GM18868 (cell line): ENCODE measurements around the gene ITGA8.
"Not testable (repeated sequence)": the region's sequence is repeated elsewhere in the genome, so short reads cannot be mapped to it uniquely, and the experiment has no call there.

Experiments
- ATAC-seq: cut with Tn5 transposase; IDR thresholded peaks from one replicate; pipeline ENCODE4 v1.9.1; 2021; ENCODE audit warnings: mild to moderate bottlenecking, moderate library complexity; ENCODE audit not compliant: unreplicated experiment

Gene ITGA8

DNA sequence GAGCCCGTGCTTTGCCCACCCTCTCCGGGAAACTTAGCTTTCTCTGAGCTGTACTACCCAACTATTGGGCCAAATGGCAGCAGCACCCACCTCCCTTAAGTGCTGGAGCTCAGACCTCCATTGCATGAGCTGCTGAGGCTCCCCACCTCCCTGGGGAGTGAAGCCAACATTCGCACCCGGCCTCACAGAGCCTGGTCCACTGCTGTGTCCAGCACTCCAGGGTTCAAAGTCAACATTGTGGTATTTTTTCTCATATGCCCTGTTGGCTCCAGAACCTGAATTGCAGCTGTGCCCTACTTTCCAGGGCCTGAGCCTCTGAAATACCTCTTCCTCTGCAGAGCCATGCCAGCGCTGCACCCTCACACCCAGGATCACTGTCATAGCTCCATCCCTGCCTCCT lies 29.7 kb downstream of the ITGA8 start:
- ATAC-seq, result no peak

DNA sequence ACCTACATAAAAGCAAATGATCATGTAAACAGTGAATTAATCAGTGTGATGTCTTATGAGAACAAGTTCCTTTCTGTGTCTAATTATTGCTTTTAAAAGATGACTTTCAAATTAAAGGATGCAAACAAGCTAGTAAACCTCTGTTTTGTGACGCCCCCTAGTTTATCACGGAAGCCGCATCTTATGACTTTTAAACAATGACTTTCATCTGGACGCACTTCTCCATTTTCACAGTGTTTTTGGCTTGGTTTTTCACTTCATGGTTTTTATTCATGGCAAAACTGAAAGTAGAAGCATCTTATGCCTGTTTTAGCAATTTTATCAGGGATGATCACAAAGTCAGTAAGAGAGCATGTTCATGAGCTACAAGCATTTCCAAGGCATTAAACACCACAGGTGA lies 35.0 kb downstream of the ITGA8 start:
- peak; percentile 66 for ATAC-seq

DNA sequence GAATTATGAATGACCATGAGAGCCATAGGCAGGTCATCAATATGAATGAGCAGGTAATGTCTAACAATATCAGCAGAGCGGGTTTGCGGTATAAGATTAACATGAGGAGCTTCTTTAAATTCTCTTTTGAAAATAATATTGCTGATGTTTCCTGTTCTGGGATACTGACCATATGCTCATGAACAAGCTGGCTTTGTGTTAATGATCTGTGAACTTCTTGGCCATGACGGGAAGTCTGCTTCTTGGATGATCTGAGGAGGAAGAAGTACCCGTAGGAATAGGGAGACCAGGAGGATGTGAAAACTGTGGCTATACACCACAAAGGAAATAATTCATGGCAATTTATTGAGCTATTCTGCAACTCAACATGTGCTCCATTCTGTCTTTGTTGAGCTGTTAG lies 38.6 kb downstream of the ITGA8 start:
- ATAC-seq, result no peak

DNA sequence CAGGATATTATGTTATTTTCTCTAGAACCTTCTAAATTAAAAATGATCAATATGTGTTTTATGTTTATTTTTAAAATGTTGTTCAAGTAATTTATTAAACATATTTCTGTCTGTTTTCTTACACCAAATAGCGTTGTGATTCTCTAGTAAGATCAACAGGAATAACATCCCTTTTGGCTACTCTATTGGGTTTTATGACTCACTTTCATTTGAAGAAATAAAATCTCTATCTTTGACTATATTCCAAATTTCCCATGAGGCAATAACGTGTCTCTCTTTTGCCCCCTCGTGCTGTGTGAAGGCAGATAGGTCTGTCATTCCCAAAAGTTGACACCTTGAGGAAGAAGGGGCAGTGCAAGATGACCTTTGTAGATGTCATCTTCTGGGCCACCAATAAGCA lies 40.9 kb downstream of the ITGA8 start:
- ATAC-seq, result no peak

DNA sequence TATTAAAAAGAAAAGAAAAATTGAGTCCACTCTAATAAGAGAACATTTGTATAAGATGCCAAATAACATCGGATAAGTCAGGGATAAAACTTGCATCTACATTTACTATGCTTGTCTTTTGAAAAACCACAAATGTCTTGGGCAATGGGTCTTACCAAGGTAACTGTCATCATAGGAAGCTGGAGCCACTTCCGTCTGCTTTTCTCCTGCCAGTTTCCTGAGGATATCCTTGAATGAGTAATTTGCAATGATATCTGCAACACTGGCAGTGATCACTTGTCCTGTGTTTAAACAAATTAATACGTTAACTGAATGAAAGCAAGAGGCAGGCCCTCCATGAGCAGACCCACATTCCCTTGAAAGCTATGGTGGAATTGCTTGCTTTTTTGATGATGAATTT lies 47.3 kb downstream of the ITGA8 start:
- ATAC-seq, result no peak

DNA sequence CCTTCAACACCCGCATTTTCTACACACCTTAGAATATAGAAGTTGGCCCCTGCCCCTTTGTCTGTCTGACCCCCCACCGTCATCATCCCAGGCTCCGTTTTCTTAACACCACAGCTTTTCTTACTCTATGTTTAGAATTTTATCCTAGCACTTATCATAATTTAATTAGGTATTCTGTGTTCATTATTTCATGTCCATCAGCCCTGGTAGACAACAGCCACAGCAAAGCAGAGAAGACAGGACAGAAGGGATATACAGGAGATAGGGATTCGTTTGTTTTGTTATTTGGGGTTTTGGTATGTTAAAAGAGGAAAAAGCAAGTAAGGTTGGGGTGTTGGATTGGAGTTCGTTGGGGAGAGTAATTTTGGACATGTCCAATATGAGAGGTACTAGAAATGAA lies 48.8 kb downstream of the ITGA8 start:
- no peak for ATAC-seq

DNA sequence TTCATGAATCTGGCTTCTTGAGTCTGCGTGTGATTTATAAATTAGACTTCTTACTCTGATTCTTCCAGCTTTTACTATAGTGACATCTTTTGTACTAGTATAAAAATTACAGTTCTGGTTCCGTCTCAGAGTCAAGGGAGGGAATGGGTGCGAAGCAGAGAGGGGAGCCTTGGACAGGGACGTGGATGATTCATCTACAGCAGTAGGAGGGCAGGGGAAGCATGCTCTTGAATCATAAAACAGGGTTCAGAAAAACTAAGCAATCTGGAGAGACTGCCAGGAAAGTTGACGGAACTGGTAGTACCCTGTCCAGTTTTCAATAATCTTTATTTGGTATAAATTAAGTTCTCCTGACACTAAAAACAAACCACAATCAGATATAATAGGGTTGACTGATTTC lies 58.1 kb downstream of the ITGA8 start:
- no peak for ATAC-seq

DNA sequence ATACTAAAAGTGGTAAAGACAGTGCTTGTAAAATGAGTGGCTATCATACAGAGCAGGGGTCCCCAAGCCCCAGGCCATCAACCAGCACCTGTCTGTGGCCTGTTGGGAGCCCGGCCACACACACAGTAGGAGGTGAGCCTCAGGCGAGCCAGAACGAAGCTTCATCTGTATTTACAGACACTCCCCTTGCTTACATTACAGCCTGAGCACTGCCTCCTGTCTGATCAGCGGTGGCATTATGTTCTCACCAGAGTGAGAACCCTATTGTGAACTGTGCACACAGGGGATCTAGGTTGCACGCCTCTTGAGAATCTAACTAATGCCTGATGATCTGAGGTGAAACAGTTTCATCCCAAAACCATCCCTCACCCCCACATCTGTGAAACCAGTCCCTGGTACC lies 58.7 kb downstream of the ITGA8 start:
- ATAC-seq, result no peak

DNA sequence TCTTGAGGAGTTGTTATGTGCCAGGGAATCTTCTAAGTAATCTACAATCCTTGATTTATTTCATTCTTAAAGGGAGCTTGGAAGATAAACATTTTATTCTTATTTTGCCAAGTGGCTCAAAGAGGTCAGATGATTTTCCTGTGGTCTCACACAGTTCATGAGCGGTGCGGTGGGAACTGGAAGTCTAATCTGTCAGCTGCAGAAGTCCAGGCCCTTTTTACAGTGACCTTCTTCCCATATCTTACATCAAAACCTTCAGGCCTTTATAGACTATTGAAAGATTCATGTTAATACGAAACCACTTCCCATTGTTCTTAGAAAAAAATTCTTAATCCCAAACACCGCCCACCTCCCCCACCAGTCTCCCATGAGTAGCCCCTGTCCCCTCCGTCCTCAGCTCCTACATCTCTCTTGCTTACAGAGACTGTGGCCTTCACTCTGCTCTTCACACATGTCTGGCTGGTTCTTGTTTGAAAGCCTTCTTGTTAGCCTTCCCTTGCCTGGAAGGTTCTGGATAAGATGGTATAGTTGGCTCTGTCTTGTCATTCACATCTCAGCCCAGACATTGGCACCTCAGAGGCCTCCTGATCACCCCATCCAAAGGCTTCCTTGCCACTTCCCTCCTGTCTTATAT lies 61.5 kb downstream of the ITGA8 start:
- ATAC-seq, result no peak

DNA sequence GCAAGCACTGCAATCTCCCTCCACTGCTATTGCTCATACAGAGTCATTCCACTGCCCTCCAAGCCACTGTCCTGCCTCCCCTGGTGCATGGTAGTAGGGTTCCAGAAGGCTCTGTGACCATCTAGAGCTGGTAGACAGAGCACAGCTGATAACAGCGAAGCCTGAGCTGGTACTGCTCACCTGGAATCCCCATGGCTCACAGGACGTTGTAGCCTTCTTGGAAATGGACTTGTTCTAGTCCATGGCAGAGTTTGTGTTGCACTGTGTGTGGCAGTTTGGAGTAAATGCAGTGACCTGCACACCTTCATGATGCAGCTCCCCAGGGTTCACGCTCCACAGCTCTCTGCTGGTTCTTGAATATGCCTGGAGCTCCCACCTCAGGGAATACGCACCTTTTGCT lies 67.0 kb downstream of the ITGA8 start:
- no peak for ATAC-seq

DNA sequence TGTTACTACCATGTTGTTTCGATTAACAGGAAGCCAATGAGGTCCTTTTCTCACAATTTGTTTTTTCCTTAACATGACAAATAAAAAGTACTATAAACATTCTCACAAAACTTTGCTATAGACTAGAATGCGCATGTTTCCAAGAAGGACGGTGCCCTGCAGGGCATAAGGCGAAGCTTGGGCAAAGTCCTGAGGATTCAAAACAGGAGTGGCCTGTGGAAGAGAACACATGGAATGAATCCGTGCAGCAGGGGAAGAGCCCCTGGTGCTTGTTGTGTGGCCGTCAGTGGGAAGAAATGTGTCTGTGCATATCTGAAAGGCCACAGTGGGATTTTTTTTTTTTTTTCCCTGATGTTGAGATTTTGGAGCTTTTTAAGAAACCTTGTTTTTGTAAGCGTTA lies 67.6 kb downstream of the ITGA8 start:
- ATAC-seq, result no peak

DNA sequence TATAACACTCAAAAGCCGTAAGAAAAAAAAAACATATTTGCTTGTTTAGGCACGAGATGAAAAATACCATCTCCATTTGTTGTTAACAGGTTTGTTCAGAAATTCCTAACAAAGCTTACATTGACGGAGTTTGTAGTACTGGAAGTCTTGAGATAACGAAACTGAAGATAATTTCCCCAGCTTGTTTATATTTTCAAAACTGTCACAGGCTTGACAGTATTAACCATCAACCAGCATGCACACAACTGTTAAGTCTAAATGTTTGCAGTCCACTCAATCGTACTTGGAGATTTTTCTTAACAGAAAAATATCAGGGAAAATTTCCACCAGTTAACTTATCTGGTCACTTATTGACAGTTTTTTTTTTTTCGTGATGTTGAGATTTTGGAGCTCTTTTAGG lies 68.5 kb downstream of the ITGA8 start:
- ATAC-seq, result no peak

DNA sequence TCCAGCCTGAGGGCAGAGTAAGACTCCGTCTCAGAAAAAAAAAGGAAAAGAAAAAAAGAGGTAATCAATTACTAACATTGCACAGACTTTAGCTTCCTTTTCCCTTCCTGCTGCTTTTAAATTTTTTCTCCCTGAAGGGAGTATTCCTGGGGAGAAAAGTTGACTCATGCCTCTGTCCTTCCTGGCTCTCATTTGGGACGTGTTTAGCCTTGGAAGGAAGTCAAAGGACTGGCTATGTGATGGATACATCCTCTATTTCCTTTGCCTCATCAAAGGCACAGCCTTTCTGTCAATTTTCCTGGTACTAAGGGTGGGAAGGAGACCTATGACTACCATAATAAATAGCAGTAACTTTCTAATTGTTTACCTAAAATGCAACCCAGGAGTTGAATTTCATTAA lies 77.6 kb downstream of the ITGA8 start:
- no peak for ATAC-seq

DNA sequence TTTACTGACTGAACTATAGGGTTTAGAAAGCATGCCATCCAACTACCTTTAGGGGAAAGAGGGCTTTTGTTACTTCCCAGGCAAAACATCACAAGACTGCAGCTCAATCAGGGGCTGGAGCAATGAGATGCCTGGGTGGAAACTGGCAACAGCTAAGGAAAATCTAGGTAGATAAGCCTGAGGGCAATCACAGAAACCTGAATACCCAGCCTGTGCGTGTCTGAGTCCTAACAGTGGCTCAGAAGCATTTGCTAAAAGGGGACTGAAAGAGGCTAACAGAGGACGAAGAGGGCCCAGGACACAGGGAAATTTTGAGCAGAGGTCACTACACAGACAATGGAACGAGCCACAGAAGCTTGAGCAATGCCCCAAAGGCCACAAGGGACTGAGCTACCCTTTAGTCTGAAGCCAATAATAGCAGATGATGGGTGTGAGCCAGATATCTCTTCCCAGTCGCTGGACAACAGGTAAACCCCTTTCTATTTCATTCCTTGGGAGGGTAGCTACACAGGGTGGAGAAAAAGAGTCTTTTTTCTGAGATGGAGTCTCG lies 79.1 kb downstream of the ITGA8 start:
- ATAC-seq, result no peak

DNA sequence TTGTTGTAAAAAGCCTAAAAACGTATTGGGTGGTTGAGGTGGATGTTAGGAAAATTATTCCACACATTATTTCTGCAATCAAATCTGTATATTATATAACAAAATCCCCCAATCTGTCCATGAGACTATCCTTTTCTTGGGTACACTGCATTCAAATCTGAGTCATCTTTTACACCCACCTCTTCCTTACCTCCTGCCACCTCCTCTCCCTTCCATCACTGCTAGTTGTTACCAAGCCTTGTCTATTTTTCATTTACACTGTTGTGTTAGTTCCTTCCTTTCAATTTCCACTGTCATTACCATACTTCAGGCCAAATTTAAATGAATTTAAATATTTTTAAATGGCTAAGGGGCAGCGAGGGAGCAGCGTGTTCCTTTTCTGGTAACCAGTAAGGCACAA lies 83.3 kb downstream of the ITGA8 start:
- no peak for ATAC-seq

DNA sequence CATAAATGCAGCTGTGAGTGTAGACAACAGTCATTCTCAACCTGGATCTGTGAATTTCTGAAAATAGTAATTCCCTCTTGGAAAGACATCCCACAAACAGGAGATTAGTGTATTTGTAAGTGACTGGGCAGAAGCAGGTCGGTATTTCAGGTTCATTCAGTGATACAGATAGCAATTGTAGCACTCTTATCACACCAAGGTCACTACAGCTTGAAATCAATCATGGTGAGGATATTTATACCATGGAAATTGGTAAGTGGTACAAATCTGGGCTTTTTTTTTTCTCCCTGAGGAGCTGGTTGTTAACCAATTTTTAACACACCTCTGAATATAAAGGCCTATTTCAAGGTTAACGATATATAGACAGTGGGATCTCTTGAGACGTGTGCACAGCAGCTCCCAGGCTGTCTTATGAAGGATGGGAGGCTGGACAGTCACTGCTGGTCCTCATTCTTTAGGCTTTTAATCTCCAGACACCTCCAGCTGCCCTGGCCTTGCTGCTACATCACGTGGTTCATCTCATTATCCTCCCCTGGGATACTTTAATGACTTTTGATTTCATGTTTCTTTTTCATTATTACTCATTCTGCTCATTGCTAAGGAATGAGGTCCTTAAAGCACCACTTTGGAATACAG lies 87.1 kb downstream of the ITGA8 start:
- ATAC-seq, result no peak

DNA sequence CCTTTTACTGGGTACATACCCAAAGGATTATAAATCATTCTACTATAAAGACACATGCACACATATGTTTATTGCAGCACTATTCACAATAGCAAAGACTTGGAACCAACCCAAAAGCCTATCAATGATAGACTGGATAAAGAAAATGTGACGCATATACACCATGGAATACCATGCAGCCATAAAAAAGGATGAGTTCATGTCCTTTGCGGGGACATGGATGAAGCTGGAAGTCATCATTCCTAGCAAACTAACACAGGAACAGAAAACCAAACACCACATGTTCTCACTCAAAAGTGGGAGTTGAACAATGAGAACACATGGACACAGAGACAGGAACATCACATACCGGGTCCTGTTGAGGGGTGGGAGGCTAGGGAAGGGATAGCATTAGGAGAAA lies 88.5 kb downstream of the ITGA8 start:
- not testable (repeated sequence) for ATAC-seq

DNA sequence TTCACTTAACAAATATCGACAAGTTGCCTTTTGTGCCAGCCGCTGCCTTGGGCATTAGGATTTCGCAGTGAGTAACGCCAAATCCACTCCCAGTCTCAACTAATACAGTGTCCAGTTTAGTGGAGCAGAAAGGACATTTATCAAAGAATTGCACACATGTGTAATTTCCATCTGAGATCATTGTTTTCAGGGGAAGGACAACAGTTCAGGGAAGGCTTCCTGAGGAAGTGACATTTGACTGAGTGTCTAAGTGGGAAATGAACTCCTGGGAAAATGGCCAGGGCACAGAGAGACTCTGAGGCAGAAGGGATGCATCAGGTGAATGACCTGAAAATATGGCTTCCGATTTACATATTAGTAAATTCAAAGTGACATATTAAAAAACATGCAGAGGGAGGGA lies 89.4 kb downstream of the ITGA8 start:
- no peak for ATAC-seq

DNA sequence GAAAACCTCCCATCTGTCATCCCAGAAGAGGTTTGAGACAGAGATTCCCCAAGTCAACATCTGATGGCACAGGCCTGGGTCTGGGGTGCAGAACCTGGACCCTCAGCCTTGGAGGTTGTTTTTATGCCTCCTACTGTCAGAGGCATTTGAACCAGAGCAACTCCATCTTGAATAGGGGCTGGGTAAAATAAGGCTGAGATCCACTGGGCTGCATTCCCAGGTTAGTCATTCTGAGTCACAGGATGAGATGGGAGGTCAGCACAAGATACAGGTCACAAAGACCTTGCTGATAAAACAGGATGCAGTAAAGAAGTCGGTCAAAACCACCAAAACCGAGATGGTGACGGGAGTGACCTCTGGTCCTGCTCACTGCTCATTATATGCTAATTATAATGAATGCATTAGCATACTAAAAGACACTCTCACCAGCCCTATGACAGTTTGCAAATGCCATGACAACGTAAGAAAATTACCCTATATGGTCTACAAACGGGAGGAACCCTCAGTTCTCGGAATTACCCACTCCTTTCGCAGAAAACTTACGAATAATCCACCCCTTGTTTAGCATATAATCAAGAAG lies 92.0 kb downstream of the ITGA8 start:
- ATAC-seq, result no peak

DNA sequence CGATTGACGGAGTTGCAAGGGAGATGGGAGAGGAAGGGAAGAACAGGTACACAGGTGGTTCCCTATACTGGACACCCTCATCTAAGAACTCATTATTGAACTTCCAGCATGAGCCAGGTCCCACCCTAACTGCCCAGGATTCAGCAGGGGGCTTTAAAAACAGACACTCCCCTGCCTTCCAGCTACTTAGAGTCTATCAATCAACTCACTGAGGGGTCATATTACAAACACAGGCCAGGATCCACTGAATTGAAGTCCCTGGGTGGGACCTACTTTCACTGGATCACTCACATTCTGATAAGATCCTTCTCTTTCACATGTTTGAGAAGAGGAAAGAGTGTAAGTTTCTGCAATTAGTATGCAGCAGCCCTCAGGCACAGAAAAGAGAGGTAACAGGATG lies 92.8 kb downstream of the ITGA8 start:
- no peak for ATAC-seq

DNA sequence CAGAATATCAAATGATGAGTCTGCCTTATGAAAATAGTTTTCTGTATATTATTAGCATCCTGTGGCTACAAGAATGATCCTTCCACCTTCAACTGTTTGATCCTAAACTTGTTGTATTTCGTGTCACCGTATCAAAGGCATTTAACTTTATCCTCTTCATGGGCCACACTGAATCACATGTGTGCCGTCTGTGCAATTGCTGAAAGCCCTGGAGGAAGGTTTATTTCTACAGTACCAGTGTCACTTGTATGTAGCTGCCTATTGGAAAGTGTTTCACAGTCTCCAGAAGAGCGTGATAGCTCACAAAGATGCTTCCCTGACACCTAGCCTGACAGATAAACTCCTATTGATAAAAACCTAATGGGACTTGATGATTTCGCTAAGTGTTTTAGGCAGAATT lies 94.5 kb downstream of the ITGA8 start:
- no peak for ATAC-seq

DNA sequence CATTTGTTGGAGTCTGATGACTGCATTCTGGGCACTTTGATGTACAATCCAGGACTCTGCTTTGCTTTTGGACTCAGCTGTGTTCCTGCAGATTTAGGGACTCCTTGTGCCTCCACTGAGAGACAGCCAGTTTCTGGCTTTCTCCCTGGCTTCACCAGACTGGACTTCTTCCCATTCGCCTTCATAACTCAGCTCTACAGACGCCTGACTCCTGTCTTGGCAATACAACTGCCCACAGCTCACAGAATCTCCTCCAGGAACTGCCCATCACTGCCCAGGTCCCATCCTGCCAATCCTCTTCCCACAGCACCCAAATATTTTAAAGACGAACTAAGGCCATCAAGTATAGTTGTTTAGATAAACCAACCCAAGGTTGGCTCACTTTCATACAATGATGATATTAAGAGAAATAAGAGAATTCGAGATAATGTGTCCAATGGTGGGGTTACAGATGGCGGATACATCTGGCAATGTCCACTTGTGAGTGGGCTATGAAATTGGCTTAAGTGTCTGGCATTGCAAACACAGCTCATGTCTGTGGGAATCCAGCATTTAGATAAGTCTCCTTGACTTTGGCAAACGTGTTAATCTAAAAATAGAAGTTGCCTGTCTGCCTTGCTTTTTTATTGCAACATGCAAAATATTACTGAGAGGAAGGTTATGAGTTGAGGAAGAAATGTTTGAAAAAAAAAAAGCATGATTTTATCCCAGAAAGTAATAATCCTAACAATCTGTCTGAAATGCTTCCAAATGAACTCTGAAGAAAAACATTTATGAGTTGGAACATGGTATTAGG lies 95.1 kb downstream of the ITGA8 start:
- no peak for ATAC-seq
